ENCODE data around the gene SDHAF1. TPM values are rescaled to one million over a fixed set of nuclear protein-coding genes. Genes with fewer than 3 reads are reported as not detected.
"Not testable (repeated sequence)": the region's sequence is repeated elsewhere in the genome, so short reads cannot be mapped to it uniquely, and the experiment has no call there.

Gene SDHAF1
- polyA plus RNA-seq, 1 of the 3 experiments (the other 2 are of a cell fraction): 25.3 TPM

DNA sequence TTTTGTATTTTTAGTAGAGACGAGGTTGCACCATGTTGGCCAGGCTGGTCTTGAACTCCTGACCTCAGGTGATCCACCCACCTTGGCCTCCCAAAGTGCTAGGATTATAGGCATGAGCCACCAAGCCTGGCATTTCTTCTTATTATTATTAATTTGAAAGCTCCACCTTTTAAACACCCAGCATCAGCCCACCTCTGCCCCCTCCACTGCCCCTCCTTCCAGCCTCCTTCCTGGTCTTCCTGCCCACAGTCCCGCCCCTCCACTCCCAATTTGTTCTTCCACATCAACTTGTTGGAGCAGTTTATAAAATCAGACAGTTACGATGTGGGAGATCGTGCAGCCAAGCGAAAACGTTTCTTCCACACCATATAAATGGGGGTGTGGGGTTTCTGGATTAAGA lies 45.5 kb downstream of the SDHAF1 start (continued):
- TF ChIP-seq, protein P1, sequence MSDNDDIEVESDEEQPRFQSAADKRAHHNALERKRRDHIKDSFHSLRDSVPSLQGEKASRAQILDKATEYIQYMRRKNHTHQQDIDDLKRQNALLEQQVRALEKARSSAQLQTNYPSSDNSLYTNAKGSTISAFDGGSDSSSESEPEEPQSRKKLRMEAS (IDR thresholded peaks at IDR 0.05; ENCODE audit: low read depth): no peak

DNA sequence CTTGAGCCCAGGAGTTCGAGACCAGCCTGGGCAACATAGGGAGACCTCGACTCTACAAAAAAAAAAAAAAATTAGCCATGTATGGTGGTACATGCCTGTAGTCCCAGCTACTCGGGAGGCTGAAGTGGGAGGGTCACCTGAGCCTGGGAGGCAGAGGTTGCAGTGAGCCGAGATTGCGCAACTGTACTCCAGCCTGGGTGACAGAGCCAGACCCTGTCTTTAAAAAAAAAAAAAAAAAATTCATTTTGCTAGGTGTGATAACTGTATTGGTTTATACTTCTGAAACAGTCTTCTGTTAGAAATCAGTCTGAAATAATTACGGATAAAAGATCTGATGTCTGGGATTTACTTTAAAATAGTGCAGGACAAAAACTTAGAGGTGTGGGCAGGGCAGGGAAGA lies 46.1 kb downstream of the SDHAF1 start:
- H3K9ac ChIP-seq, CTCF ChIA-PET, POLR2A ChIA-PET: not testable (repeated sequence)

DNA sequence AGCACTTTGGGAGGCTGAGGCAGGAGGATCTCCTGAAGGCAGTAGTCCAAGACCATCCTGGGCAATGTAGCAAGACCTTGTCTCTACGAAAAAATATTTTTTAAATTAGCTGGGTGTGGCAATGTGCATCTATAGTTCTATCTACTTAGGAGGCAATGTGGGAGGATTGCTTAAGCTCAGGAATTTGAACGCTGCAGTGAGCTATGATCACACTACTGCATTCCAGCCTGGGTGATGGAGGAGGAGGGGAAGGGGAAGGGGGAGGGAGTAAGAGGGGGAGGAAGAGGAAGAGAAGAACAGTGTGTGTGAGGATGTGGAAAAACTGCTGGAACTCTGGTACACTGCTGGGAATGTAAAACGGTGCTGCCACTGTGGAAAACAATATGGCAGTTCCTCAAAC lies 46.8 kb downstream of the SDHAF1 start:
- Histone ChIP-seq H3K9me2 (no peaks in the 10 kb centered on the region), H3K27me3 (ENCODE audit: insufficient read depth) (no peaks in the 10 kb centered on the region), H3K36me3 (replicated peaks in 1 of 2; ENCODE audit: control insufficient read depth in 1 of 2, insufficient read depth in 2 of 2, low read length in 1 of 2) (no peaks in the 10 kb centered on the region), H3F3A (replicated peaks; ENCODE audit: insufficient read depth) (no peaks in the 10 kb centered on the region), H4K20me1 (ENCODE audit: insufficient read depth) (no peaks in the 10 kb centered on the region), H3K79me2 (ENCODE audit: insufficient read depth) (no peaks in the 10 kb centered on the region), H3K27ac (ENCODE audit: low read depth in 2 of 2, low read length in 1 of 2) (no peak overlapping the region), H3K4me1 (ENCODE audit: control insufficient read depth in 1 of 2, insufficient read depth in 2 of 2, low read depth in 1 of 2, low read length in 1 of 2) (no peaks in the 10 kb centered on the region), H3K9ac (no peak overlapping the region), H3K9me3 (no peaks in the 10 kb centered on the region), H3K4me3 (ENCODE audit: low read depth in 2 of 2, low read length in 1 of 2) (no peak overlapping the region), H2AFZ (ENCODE audit: low read depth) (no peak overlapping the region), H3K4me2 (no peak overlapping the region)
- TF ChIP-seq, protein P2, sequence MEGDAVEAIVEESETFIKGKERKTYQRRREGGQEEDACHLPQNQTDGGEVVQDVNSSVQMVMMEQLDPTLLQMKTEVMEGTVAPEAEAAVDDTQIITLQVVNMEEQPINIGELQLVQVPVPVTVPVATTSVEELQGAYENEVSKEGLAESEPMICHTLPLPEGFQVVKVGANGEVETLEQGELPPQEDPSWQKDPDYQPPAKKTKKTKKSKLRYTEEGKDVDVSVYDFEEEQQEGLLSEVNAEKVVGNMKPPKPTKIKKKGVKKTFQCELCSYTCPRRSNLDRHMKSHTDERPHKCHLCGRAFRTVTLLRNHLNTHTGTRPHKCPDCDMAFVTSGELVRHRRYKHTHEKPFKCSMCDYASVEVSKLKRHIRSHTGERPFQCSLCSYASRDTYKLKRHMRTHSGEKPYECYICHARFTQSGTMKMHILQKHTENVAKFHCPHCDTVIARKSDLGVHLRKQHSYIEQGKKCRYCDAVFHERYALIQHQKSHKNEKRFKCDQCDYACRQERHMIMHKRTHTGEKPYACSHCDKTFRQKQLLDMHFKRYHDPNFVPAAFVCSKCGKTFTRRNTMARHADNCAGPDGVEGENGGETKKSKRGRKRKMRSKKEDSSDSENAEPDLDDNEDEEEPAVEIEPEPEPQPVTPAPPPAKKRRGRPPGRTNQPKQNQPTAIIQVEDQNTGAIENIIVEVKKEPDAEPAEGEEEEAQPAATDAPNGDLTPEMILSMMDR (IDR thresholded peaks at IDR 0.05): no peak
- ChIA-PET POLR2A (no interaction called here), CTCF (no interaction called here)
- whole genome bisulfite sequencing (ENCODE audit: low lambda C conversion rate): 44% methylated on average over 3 of the region's 3 CpGs
- no peak for DNase-seq

More for the DNA sequence above, 46.1 kb downstream of the SDHAF1 start:
- H4K20me1 ChIP-seq (ENCODE audit: insufficient read depth); H3K27me3 ChIP-seq (ENCODE audit: insufficient read depth); H3K79me2 ChIP-seq (ENCODE audit: insufficient read depth); H2AFZ ChIP-seq (ENCODE audit: low read depth); H3K4me1 ChIP-seq (ENCODE audit: control insufficient read depth in 1 of 2, insufficient read depth in 2 of 2, low read depth in 1 of 2, low read length in 1 of 2); H3F3A ChIP-seq (replicated peaks; ENCODE audit: insufficient read depth); H3K36me3 ChIP-seq (replicated peaks in 1 of 2; ENCODE audit: control insufficient read depth in 1 of 2, insufficient read depth in 2 of 2, low read length in 1 of 2); H3K27ac ChIP-seq (ENCODE audit: low read depth in 2 of 2, low read length in 1 of 2); H3K4me2 ChIP-seq; H3K9me3 ChIP-seq; DNase-seq; H3K4me3 ChIP-seq (ENCODE audit: low read depth in 2 of 2, low read length in 1 of 2); H3K9me2 ChIP-seq: not testable (repeated sequence)
- 92% methylated on average over 6 of the region's 6 CpGs for WGBS (ENCODE audit: low lambda C conversion rate)

DNA sequence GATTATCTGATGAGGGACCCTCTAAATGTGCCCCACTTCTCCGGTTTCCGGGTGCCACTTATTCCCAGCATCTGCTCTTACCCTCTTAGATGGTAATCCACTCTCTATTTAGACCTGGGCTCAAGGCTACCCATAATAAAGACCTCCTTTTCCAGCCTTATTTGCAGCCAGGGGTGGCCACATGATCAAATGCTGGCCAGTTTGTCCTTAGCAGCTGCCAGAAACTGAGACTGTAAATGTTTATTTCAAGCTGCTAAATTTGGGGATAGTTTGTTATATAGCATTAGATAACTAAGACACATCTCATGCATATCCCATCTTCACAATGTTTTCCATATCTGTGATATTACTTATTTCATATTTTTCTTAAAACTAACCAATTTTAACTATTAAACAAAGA lies 49.0 kb downstream of the SDHAF1 start:
- H3K36me3 ChIP-seq (replicated peaks in 1 of 2; ENCODE audit: control insufficient read depth in 1 of 2, insufficient read depth in 2 of 2, low read length in 1 of 2): no peaks in the 10 kb centered on the region
- H3K27me3 ChIP-seq (ENCODE audit: insufficient read depth): no peaks in the 10 kb centered on the region
- H3K4me1 ChIP-seq (ENCODE audit: control insufficient read depth in 1 of 2, insufficient read depth in 2 of 2, low read depth in 1 of 2, low read length in 1 of 2): no peaks in the 10 kb centered on the region
- no peaks in the 10 kb centered on the region for H3K9me2 ChIP-seq
- no peaks in the 10 kb centered on the region for H4K20me1 ChIP-seq (ENCODE audit: insufficient read depth)
- H3K9ac ChIP-seq: no peak overlapping the region
- no peak for DNase-seq
- H3K27ac ChIP-seq (ENCODE audit: low read depth in 2 of 2, low read length in 1 of 2): no peak overlapping the region
- H3K79me2 ChIP-seq (ENCODE audit: insufficient read depth): no peaks in the 10 kb centered on the region
- no peak overlapping the region for H3K4me2 ChIP-seq
- H3K4me3 ChIP-seq (ENCODE audit: low read depth in 2 of 2, low read length in 1 of 2): no peak overlapping the region
- H3K9me3 ChIP-seq: no peaks in the 10 kb centered on the region
- no peak overlapping the region for H2AFZ ChIP-seq (ENCODE audit: low read depth)
- 100% methylated on average over 2 of the region's 2 CpGs for WGBS (ENCODE audit: low lambda C conversion rate)
- H3F3A ChIP-seq (replicated peaks; ENCODE audit: insufficient read depth): no peaks in the 10 kb centered on the region
- ChIA-PET CTCF (interaction anchor here (0.6 to 1.1 kb wide), 2 partner anchors 44 to 47 kb away, joined by 3 read pairs; no protein-coding TSS in a partner anchor), POLR2A (interaction anchor here (1.6 kb wide), 1 partner anchor 10 kb away, joined by 4 read pairs; the partner anchor contains the start of gene THAP8)
- TF ChIP-seq GABPA (IDR thresholded peaks at IDR 0.05; ENCODE audit: low read depth) (no peak), SIN3A (IDR thresholded peaks at IDR 0.05; ENCODE audit: borderline replicate concordance, low read depth, low read length) (no peak), RXRA (IDR thresholded peaks at IDR 0.05; ENCODE audit: borderline replicate concordance, low read depth) (no peak), EP300 (IDR thresholded peaks at IDR 0.05; ENCODE audit: borderline replicate concordance in 1 of 2, low read depth in 1 of 2, low read length in 1 of 2) (no peak), RAD21 (IDR thresholded peaks at IDR 0.05; ENCODE audit: low read length) (no peak), SMC3 (IDR thresholded peaks at IDR 0.05; ENCODE audit: low read depth, low read length) (no peak), JUND (IDR thresholded peaks at IDR 0.05) (no peak), TCF12 (IDR thresholded peaks at IDR 0.05) (no peak), MEF2A (IDR thresholded peaks at IDR 0.05; ENCODE audit: borderline replicate concordance, low read depth) (no peak), EZH2phosphoT487 (IDR thresholded peaks at IDR 0.05; ENCODE audit: borderline replicate concordance, low read depth) (no peak), GATA2 (CRISPR knock-in tag; IDR thresholded peaks at IDR 0.05) (no peak), YY1 (IDR thresholded peaks at IDR 0.05; ENCODE audit: low read depth) (no peak), RCOR1 (IDR thresholded peaks at IDR 0.05; ENCODE audit: low read length) (no peak), TEAD4 (IDR thresholded peaks at IDR 0.05; ENCODE audit: borderline replicate concordance, insufficient read depth) (no peak)
- TF ChIP-seq, protein P3, sequence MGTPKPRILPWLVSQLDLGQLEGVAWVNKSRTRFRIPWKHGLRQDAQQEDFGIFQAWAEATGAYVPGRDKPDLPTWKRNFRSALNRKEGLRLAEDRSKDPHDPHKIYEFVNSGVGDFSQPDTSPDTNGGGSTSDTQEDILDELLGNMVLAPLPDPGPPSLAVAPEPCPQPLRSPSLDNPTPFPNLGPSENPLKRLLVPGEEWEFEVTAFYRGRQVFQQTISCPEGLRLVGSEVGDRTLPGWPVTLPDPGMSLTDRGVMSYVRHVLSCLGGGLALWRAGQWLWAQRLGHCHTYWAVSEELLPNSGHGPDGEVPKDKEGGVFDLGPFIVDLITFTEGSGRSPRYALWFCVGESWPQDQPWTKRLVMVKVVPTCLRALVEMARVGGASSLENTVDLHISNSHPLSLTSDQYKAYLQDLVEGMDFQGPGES (IDR thresholded peaks at IDR 0.05; ENCODE audit: low read depth, low read length): no peak
- TF ChIP-seq, protein P4, sequence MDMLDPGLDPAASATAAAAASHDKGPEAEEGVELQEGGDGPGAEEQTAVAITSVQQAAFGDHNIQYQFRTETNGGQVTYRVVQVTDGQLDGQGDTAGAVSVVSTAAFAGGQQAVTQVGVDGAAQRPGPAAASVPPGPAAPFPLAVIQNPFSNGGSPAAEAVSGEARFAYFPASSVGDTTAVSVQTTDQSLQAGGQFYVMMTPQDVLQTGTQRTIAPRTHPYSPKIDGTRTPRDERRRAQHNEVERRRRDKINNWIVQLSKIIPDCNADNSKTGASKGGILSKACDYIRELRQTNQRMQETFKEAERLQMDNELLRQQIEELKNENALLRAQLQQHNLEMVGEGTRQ (IDR thresholded peaks at IDR 0.05; ENCODE audit: borderline replicate concordance, low read depth, low read length): no peak
